Stimulated activated CD4-positive, alpha-beta T cell treated with anti-CD3 and anti-CD28 coated beads, Interleukin-1b, Interleukin-23, amount 100 ng/mL, for 48 hours (primary cell): ENCODE measurements around the gene TTC4.

Experiments used
- DNase-seq: peaks from one replicate; pipeline ENCODE4 v3.0.0-alpha.2; 2020

The TTC4 gene

GRCh38 chr1:54787604-54788003 lies 71.9 kb downstream of the TTC4 start:
- DNase-seq = no peak

GRCh38 chr1:54788459-54788858 lies 72.8 kb downstream of the TTC4 start:
- no peak for DNase-seq

GRCh38 chr1:54791880-54792522 lies 76.3 kb downstream of the TTC4 start:
- DNase-seq = peak; percentile 81
